Heart left ventricle (tissue), 16 donors: Measurements from ENCODE around the gene TAF6. TPM values are rescaled to one million over a fixed set of nuclear protein-coding genes. Genes with fewer than 3 reads are reported as not detected.
A peak's percentile ranks its signal among the peaks of the same experiment; 100 is the strongest.

Source experiments
- ATAC-seq, 4 donors: fragments of 200-7000 bp; cut with Tn5 transposase; one replicate each; pipeline ENCODE4 v1.9.1; 2020 to 2022; ENCODE audit warnings: moderate library complexity in 4 of 4, mild to moderate bottlenecking in 3 of 4, moderate number of reproducible peaks in 1 of 4
- DNase-seq, 5 donors: peaks; one replicate each; pipeline ENCODE4 v3.0.0-alpha.2; 2020
- H3K27ac ChIP-seq, 12 donors: fragments of 200-600 bp; sonication (generic) in 4 of 12; one replicate each; pipeline versions ENCODE4 v1.5.0 to v1.8.0; 2016 to 2022; ENCODE audit warnings: mild to moderate bottlenecking in 2 of 12
- H3K27me3 ChIP-seq, 9 donors: fragments of 200-600 bp; sonication (generic) in 2 of 9; one replicate each; pipeline versions ENCODE4 v1.5.1 to v1.8.0; 2016 to 2022; ENCODE audit warnings: mild to moderate bottlenecking in 3 of 9
- H3K36me3 ChIP-seq, 9 donors: fragments of 200-600 bp; sonication (generic) in 2 of 9; one replicate each; pipeline versions ENCODE4 v1.5.0 to v1.8.0; 2018 to 2022; ENCODE audit warnings: mild to moderate bottlenecking in 2 of 9
- H3K4me1 ChIP-seq, 12 donors: fragments of 200-600 bp; sonication (generic) in 4 of 12; one replicate each; pipeline versions ENCODE4 v1.5.0 to v1.8.0; 2016 to 2022; ENCODE audit warnings: mild to moderate bottlenecking in 3 of 12
- H3K4me3 ChIP-seq, 12 donors: fragments of 200-600 bp; sonication (generic) in 4 of 12; one replicate each; pipeline versions ENCODE4 v1.5.0 to v1.8.0; 2017 to 2022; ENCODE audit warnings: mild to moderate bottlenecking in 9 of 12, moderate library complexity in 4 of 12
- H3K9me3 ChIP-seq, 12 donors: fragments of 200-600 bp; sonication (generic) in 4 of 12; one replicate each; pipeline versions ENCODE4 v1.5.0 to v1.8.0; 2016 to 2022; ENCODE audit warnings: mild to moderate bottlenecking in 1 of 12
- POLR2A ChIP-seq, 2 donors: fragments of 450-650 bp; IDR thresholded peaks; one replicate each; pipeline ENCODE4 v1.6.1; 2017; ENCODE audit warnings: antibody characterized with exemption in 2 of 2, mild to moderate bottlenecking in 2 of 2, moderate library complexity in 2 of 2
- WGBS, 4 donors: extraction: QIAGEN DNeasy Blood & Tissue Kit in 2 of 4; methylation state at CpG; one replicate each; pipeline versions ENCODE4 v1.1.5 to v1.1.7; 2013 to 2018; 5-methylcytosine and 5-hydroxymethylcytosine counted together
- intact Hi-C, 10 donors: fragments of 100-400 bp; cut with DNase I; formaldehyde crosslinking; loops; one replicate each; pipeline versions ENCODE4 v1.11.1 to v1.14.2; 2022
- polyA plus RNA-seq, 2 donors: library from polyadenylated mRNA; stranded (reverse); fragments of 200-250 nt; gene quantifications; one replicate each; pipeline ENCODE4 v1.2.3, GENCODE V29; 2013
- total RNA-seq, 9 donors: library from RNA; depleted of rRNA in 2 of 9; stranded (reverse); fragments of >200 nt in 2 of 9; fragmentation: NEBNext Ultra II Directional in 3 of 9; extraction: Animal tissue kit (Norgen Biotek cat#: 25700) in 3 of 9; gene quantifications; one replicate each; pipeline versions ENCODE4 v1.1.0 to v1.2.4, GENCODE V29; 2016 to 2023
- TF ChIP-seq, protein P1 (sequence below), 12 donors: fragments of 200-600 bp; sonication (generic) in 4 of 12; IDR thresholded peaks; one replicate each; pipeline versions ENCODE4 v1.5.0 to v1.8.0; 2018 to 2022; ENCODE audit warnings: antibody characterized with exemption in 12 of 12, mild to moderate bottlenecking in 5 of 12
- donor health status: ischemic (EF 13 %, LVEDD 7.1; RV severe dilation, severe dysfunction).
- donor health status: healthy with polysubstance abuse.
- donor health status: DM: no; HTN: yes; CAD: no.
- donor health status: DM: no; HTN: no; CAD: no.
- donor health status: ischemic (EF 25% LVEDD 6.9; RV normal size, moderate dysfunction).
- donor health status: ischemic (EF 25% LVEDD 5.7; RV mildly dilated, moderate dysfunction).
- donor health status: healthy.
- donor health status: DM: yes; HTN: yes; CAD: no.
- donor health status: ischemic (EF 35%, LVEDD 5.7; RV mildly dilated, moderate dysfunction).
- donor health status: nonischemic (EF 11% LVEDD 7.7; RV severe dilation, severe dysfunction).
- donor health status: DM: yes; HTN: yes; CAD: no.
- donor health status: PGD.
- donor health status: ischemic (EF 29% LVEDD 5.4; RV normal size, mild dysfunction).
- donor health status: nonischemic (EF 23%, LVEDD 6.1; RV moderate dilation, normal function).

TAF6 gene
- total and polyA plus RNA-seq, 11 donors, result 24.9 to 80.9 (median 34.1) TPM

DNA sequence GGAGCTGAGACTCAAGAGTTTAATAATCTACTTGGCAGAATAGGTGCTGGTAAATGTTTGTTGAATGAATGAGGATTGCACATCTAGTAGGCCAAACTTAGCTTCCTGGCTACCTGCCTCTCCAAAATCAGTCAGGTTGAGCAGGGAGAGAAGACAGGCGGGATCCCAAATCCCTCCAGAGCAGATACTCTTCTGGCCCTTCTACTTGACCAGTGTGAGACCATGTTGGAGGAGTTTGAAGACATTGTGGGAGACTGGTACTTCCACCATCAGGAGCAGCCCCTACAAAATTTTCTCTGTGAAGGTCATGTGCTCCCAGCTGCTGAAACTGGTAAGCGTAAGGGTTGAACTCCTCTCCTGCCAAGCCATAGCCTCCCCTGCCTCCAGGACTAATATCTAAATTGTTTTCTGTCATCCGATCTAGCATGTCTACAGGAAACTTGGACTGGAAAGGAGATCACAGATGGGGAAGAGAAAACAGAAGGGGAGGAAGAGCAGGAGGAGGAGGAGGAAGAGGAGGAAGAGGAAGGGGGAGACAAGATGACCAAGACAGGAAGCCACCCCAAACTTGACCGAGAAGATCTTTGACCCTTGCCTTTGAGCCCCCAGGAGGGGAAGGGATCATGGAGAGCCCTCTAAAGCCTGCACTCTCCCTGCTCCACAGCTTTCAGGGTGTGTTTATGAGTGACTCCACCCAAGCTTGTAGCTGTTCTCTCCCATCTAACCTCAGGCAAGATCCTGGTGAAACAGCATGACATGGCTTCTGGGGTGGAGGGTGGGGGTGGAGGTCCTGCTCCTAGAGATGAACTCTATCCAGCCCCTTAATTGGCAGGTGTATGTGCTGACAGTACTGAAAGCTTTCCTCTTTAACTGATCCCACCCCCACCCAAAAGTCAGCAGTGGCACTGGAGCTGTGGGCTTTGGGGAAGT lies 5.4 kb upstream of the TAF6 start:
- ATAC-seq (no peak), DNase-seq (peak in 2 of 5 donors; percentile 5 to 12)
- H3K9me3 ChIP-seq, result no peaks in the 10 kb centered on the region
- intact Hi-C loops, result loop anchor here in 8 of 10 donors (5.0 kb wide), 5 partner anchors 32 to 212 kb away; partner anchors contain the start of genes AZGP1 (in 1 of the 8) and COPS6 (in 1 of the 8)
- H3K27me3 ChIP-seq, result no peaks in the 10 kb centered on the region
- whole genome bisulfite sequencing, 4 donors, result 66 to 75% (median 72%) methylated on average over 4 of the region's 4 CpGs
- H3K27ac ChIP-seq, result peak overlapping the region in 1 of 12 donors; percentile 27
- TF ChIP-seq POLR2A (IDR thresholded peaks at IDR 0.05), result no peak
- TF ChIP-seq, protein P1, sequence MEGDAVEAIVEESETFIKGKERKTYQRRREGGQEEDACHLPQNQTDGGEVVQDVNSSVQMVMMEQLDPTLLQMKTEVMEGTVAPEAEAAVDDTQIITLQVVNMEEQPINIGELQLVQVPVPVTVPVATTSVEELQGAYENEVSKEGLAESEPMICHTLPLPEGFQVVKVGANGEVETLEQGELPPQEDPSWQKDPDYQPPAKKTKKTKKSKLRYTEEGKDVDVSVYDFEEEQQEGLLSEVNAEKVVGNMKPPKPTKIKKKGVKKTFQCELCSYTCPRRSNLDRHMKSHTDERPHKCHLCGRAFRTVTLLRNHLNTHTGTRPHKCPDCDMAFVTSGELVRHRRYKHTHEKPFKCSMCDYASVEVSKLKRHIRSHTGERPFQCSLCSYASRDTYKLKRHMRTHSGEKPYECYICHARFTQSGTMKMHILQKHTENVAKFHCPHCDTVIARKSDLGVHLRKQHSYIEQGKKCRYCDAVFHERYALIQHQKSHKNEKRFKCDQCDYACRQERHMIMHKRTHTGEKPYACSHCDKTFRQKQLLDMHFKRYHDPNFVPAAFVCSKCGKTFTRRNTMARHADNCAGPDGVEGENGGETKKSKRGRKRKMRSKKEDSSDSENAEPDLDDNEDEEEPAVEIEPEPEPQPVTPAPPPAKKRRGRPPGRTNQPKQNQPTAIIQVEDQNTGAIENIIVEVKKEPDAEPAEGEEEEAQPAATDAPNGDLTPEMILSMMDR (IDR thresholded peaks at IDR 0.05), result no peak
- peaks cover 0 to 45% (median 27%) of the 10 kb centered on the region in 12 donors for H3K4me1 ChIP-seq
- H3K4me3 ChIP-seq, result no peak overlapping the region
- H3K36me3 ChIP-seq, result peaks cover 0 to 4% (median 0%) of the 10 kb centered on the region in 9 donors

GRCh38 chr7:100122568-100122967 lies 3.4 kb upstream of the TAF6 start:
- no peaks in the 10 kb centered on the region for H3K9me3 ChIP-seq
- H3K4me1 ChIP-seq, result peaks cover 0 to 42% (median 27%) of the 10 kb centered on the region in 12 donors
- peak in 1 of 5 donors; percentile 16 for DNase-seq
- TF ChIP-seq, protein P1 (IDR thresholded peaks at IDR 0.05), result no peak
- no peak for TF ChIP-seq POLR2A (IDR thresholded peaks at IDR 0.05)
- H3K4me3 ChIP-seq, result no peak overlapping the region
- H3K36me3 ChIP-seq, result peaks cover 0 to 4% (median 0%) of the 10 kb centered on the region in 9 donors
- H3K27ac ChIP-seq, result no peak overlapping the region
- 88 to 100% (median 93%) methylated on average over 1 of the region's 1 CpG for WGBS, 4 donors
- intact Hi-C loops, result no loop called here
- ATAC-seq, result no peak
- H3K27me3 ChIP-seq, result no peaks in the 10 kb centered on the region

GRCh38 chr7:100122067-100122466 lies 2.9 kb upstream of the TAF6 start:
- peak in 1 of 5 donors; percentile 13 for DNase-seq
- Histone ChIP-seq H3K27ac (no peak overlapping the region), H3K4me1 (peaks cover 0 to 42% (median 26%) of the 10 kb centered on the region in 12 donors), H3K9me3 (no peaks in the 10 kb centered on the region), H3K4me3 (no peak overlapping the region), H3K27me3 (no peaks in the 10 kb centered on the region), H3K36me3 (peaks cover 0 to 4% (median 0%) of the 10 kb centered on the region in 9 donors)
- TF ChIP-seq POLR2A (IDR thresholded peaks at IDR 0.05), result no peak
- TF ChIP-seq, protein P1 (IDR thresholded peaks at IDR 0.05), result no peak
- intact Hi-C loops, result no loop called here
- WGBS, 4 donors, result 74 to 78% (median 75%) methylated on average over 13 of the region's 13 CpGs
- ATAC-seq, result no peak

DNA sequence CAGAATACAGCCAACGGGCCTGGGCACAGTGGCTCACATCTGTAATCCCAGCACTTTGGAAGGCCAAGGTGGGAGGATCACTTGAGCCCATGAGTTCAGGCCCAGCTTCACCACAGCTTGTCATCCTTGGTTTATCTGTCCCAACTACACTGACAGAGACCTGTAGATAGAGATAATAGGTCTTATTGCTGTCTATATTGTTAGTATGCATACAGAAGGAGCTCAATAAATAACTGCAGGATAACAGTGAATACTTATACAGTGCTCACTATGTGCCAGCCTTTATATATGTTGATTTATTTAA lies 1.5 kb upstream of the TAF6 start:
- intact Hi-C loops, result no loop called here
- Histone ChIP-seq H3K4me3 (peak overlapping the region in 8 of 12 donors; percentile 62 to 89 (median 80)), H3K36me3 (peaks cover 0 to 4% (median 0%) of the 10 kb centered on the region in 9 donors), H3K27ac (peak overlapping the region in 6 of 12 donors; percentile 85 to 98 (median 88)), H3K4me1 (peaks cover 0 to 35% (median 18%) of the 10 kb centered on the region in 12 donors), H3K27me3 (no peaks in the 10 kb centered on the region), H3K9me3 (no peaks in the 10 kb centered on the region)
- TF ChIP-seq POLR2A (IDR thresholded peaks at IDR 0.05), result no peak
- TF ChIP-seq, protein P1 (IDR thresholded peaks at IDR 0.05), result no peak
- DNase-seq (no peak), ATAC-seq (no peak)
- WGBS, 4 donors, result 27 to 36% (median 32%) methylated on average over 1 of the region's 1 CpG
